ENCODE measurements around the gene KRTAP5-5.

The KRTAP5-5 gene

GRCh38 chr11:1651411-1651980 is 21.9 kb downstream of the KRTAP5-5 start:
- Histone ChIP-seq H3K4me3 (ENCODE audit: low read length) (no peak overlapping the region), H3K36me3 (ENCODE audit: insufficient read depth, low read length) (no peaks in the 10 kb centered on the region), H3K9me3 (ENCODE audit: low read length) (no peaks in the 10 kb centered on the region), H3K4me1 (ENCODE audit: insufficient read depth, low read length) (peaks cover 2% of the 10 kb centered on the region), H2AFZ (ENCODE audit: low read depth, low read length) (no peak overlapping the region), H3K27me3 (ENCODE audit: insufficient read depth, low read length) (peaks cover 16% of the 10 kb centered on the region)

GRCh38 chr11:1652026-1652425 is 22.5 kb downstream of the KRTAP5-5 start:
- Histone ChIP-seq H2AFZ (ENCODE audit: low read depth, low read length) (no peak overlapping the region), H3K4me3 (ENCODE audit: low read length) (no peak overlapping the region), H3K36me3 (ENCODE audit: insufficient read depth, low read length) (no peaks in the 10 kb centered on the region), H3K9me3 (ENCODE audit: low read length) (no peaks in the 10 kb centered on the region), H3K4me1 (ENCODE audit: insufficient read depth, low read length) (peaks cover 2% of the 10 kb centered on the region), H3K27me3 (ENCODE audit: insufficient read depth, low read length) (peaks cover 16% of the 10 kb centered on the region)

- peaks cover 2% of the 10 kb centered on the region for H3K4me1 ChIP-seq (ENCODE audit: insufficient read depth, low read length)
Measured at GRCh38 chr11:1652442-1652770, 22.8 kb downstream of the KRTAP5-5 start.

GRCh38 chr11:1652771-1653540 is 23.4 kb downstream of the KRTAP5-5 start:
- no peak overlapping the region for H3K4me3 ChIP-seq (ENCODE audit: low read length)
- no peak overlapping the region for H2AFZ ChIP-seq (ENCODE audit: low read depth, low read length)
- H3K9me3 ChIP-seq (ENCODE audit: low read length): no peaks in the 10 kb centered on the region
- peaks cover 16% of the 10 kb centered on the region for H3K27me3 ChIP-seq (ENCODE audit: insufficient read depth, low read length)
- peaks cover 2% of the 10 kb centered on the region for H3K4me1 ChIP-seq (ENCODE audit: insufficient read depth, low read length)
- H3K36me3 ChIP-seq (ENCODE audit: insufficient read depth, low read length): no peaks in the 10 kb centered on the region

More at GRCh38 chr11:1652442-1652770, 22.8 kb downstream of the KRTAP5-5 start:
- Histone ChIP-seq H3K27me3 (ENCODE audit: insufficient read depth, low read length) (peaks cover 16% of the 10 kb centered on the region), H3K36me3 (ENCODE audit: insufficient read depth, low read length) (no peaks in the 10 kb centered on the region), H2AFZ (ENCODE audit: low read depth, low read length) (no peak overlapping the region), H3K9me3 (ENCODE audit: low read length) (no peaks in the 10 kb centered on the region), H3K4me3 (ENCODE audit: low read length) (no peak overlapping the region)

- Histone ChIP-seq H3K27me3 (ENCODE audit: insufficient read depth, low read length) (peaks cover 16% of the 10 kb centered on the region), H2AFZ (ENCODE audit: low read depth, low read length) (no peak overlapping the region), H3K4me1 (ENCODE audit: insufficient read depth, low read length) (no peaks in the 10 kb centered on the region), H3K36me3 (ENCODE audit: insufficient read depth, low read length) (no peaks in the 10 kb centered on the region), H3K9me3 (ENCODE audit: low read length) (no peaks in the 10 kb centered on the region), H3K4me3 (ENCODE audit: low read length) (no peak overlapping the region)
Measured at GRCh38 chr11:1653541-1654387, 24.2 kb downstream of the KRTAP5-5 start.

GRCh38 chr11:1654388-1655167 is 25.0 kb downstream of the KRTAP5-5 start:
- Histone ChIP-seq H3K36me3 (ENCODE audit: insufficient read depth, low read length) (no peaks in the 10 kb centered on the region), H2AFZ (ENCODE audit: low read depth, low read length) (no peak overlapping the region), H3K27me3 (ENCODE audit: insufficient read depth, low read length) (peaks cover 19% of the 10 kb centered on the region), H3K4me3 (ENCODE audit: low read length) (no peak overlapping the region), H3K4me1 (ENCODE audit: insufficient read depth, low read length) (no peaks in the 10 kb centered on the region), H3K9me3 (ENCODE audit: low read length) (no peaks in the 10 kb centered on the region)

GRCh38 chr11:1655168-1656060 is 25.8 kb downstream of the KRTAP5-5 start:
- Histone ChIP-seq H3K27me3 (ENCODE audit: insufficient read depth, low read length) (peaks cover 28% of the 10 kb centered on the region), H2AFZ (ENCODE audit: low read depth, low read length) (no peak overlapping the region), H3K36me3 (ENCODE audit: insufficient read depth, low read length) (no peaks in the 10 kb centered on the region), H3K4me3 (ENCODE audit: low read length) (no peak overlapping the region), H3K4me1 (ENCODE audit: insufficient read depth, low read length) (no peaks in the 10 kb centered on the region), H3K9me3 (ENCODE audit: low read length) (no peaks in the 10 kb centered on the region)

- Histone ChIP-seq H3K4me1 (ENCODE audit: insufficient read depth, low read length) (no peaks in the 10 kb centered on the region), H3K36me3 (ENCODE audit: insufficient read depth, low read length) (no peaks in the 10 kb centered on the region), H3K4me3 (ENCODE audit: low read length) (no peak overlapping the region), H3K9me3 (ENCODE audit: low read length) (no peaks in the 10 kb centered on the region), H2AFZ (ENCODE audit: low read depth, low read length) (no peak overlapping the region), H3K27me3 (ENCODE audit: insufficient read depth, low read length) (peaks cover 27% of the 10 kb centered on the region)
Measured at GRCh38 chr11:1656061-1656441, 26.5 kb downstream of the KRTAP5-5 start.

GRCh38 chr11:1656670-1657069 is 27.1 kb downstream of the KRTAP5-5 start:
- Histone ChIP-seq H3K9me3 (ENCODE audit: low read length) (no peaks in the 10 kb centered on the region), H2AFZ (ENCODE audit: low read depth, low read length) (no peak overlapping the region), H3K27me3 (ENCODE audit: insufficient read depth, low read length) (peaks cover 27% of the 10 kb centered on the region), H3K4me3 (ENCODE audit: low read length) (no peak overlapping the region), H3K36me3 (ENCODE audit: insufficient read depth, low read length) (no peaks in the 10 kb centered on the region), H3K4me1 (ENCODE audit: insufficient read depth, low read length) (no peaks in the 10 kb centered on the region)

GRCh38 chr11:1659506-1659905 is 29.9 kb downstream of the KRTAP5-5 start:
- Histone ChIP-seq H2AFZ (ENCODE audit: low read depth, low read length) (no peak overlapping the region), H3K27me3 (ENCODE audit: insufficient read depth, low read length) (peaks cover 24% of the 10 kb centered on the region), H3K36me3 (ENCODE audit: insufficient read depth, low read length) (no peaks in the 10 kb centered on the region), H3K9me3 (ENCODE audit: low read length) (no peaks in the 10 kb centered on the region), H3K4me3 (ENCODE audit: low read length) (no peak overlapping the region), H3K4me1 (ENCODE audit: insufficient read depth, low read length) (no peaks in the 10 kb centered on the region)

- no peak overlapping the region for H3K4me3 ChIP-seq (ENCODE audit: low read length)
- no peaks in the 10 kb centered on the region for H3K36me3 ChIP-seq (ENCODE audit: insufficient read depth, low read length)
- no peak overlapping the region for H2AFZ ChIP-seq (ENCODE audit: low read depth, low read length)
- H3K27me3 ChIP-seq (ENCODE audit: insufficient read depth, low read length): peaks cover 22% of the 10 kb centered on the region
- no peaks in the 10 kb centered on the region for H3K4me1 ChIP-seq (ENCODE audit: insufficient read depth, low read length)
- H3K9me3 ChIP-seq (ENCODE audit: low read length): no peaks in the 10 kb centered on the region
Measured at GRCh38 chr11:1660111-1660867, 30.7 kb downstream of the KRTAP5-5 start.
